ENCODE results near the gene ESPNL.
"Not testable (repeated sequence)": the region's sequence is repeated elsewhere in the genome, so short reads cannot be mapped to it uniquely, and the experiment has no call there.

ESPNL gene

GRCh38 chr2:238114331-238114841, 14.2 kb downstream of the ESPNL start:
- DNase-seq (ENCODE audit: low read depth in 2 of 3, low spot score in 2 of 3) = no peak

GRCh38 chr2:238114851-238115660, 14.9 kb downstream of the ESPNL start:
- no peak for DNase-seq (ENCODE audit: low read depth in 2 of 3, low spot score in 2 of 3)

- not testable (repeated sequence) for DNase-seq (ENCODE audit: low read depth in 2 of 3, low spot score in 2 of 3)
Measured at GRCh38 chr2:238115709-238116108, 15.6 kb downstream of the ESPNL start.

GRCh38 chr2:238116298-238117198, 16.4 kb downstream of the ESPNL start:
- no peak for DNase-seq (ENCODE audit: low read depth in 2 of 3, low spot score in 2 of 3)

- DNase-seq (ENCODE audit: low read depth in 2 of 3, low spot score in 2 of 3) = no peak
Measured at GRCh38 chr2:238117199-238118154, 17.3 kb downstream of the ESPNL start.

GRCh38 chr2:238119756-238120462, 19.8 kb downstream of the ESPNL start:
- no peak for DNase-seq (ENCODE audit: low read depth in 2 of 3, low spot score in 2 of 3)

- no peak for DNase-seq (ENCODE audit: low read depth in 2 of 3, low spot score in 2 of 3)
Measured at GRCh38 chr2:238120463-238121298, 20.5 kb downstream of the ESPNL start.

- no peak for DNase-seq (ENCODE audit: low read depth in 2 of 3, low spot score in 2 of 3)
Measured at GRCh38 chr2:238121511-238122286, 21.6 kb downstream of the ESPNL start.

GRCh38 chr2:238122287-238123217, 22.4 kb downstream of the ESPNL start:
- DNase-seq (ENCODE audit: low read depth in 2 of 3, low spot score in 2 of 3) = no peak

GRCh38 chr2:238123218-238123971, 23.3 kb downstream of the ESPNL start:
- DNase-seq (ENCODE audit: low read depth in 2 of 3, low spot score in 2 of 3) = no peak

GRCh38 chr2:238123991-238124470, 23.9 kb downstream of the ESPNL start:
- DNase-seq (ENCODE audit: low read depth in 2 of 3, low spot score in 2 of 3) = no peak

GRCh38 chr2:238124488-238125126, 24.5 kb downstream of the ESPNL start:
- DNase-seq (ENCODE audit: low read depth in 2 of 3, low spot score in 2 of 3) = no peak

- no peak for DNase-seq (ENCODE audit: low read depth in 2 of 3, low spot score in 2 of 3)
Measured at GRCh38 chr2:238125127-238125885, 25.2 kb downstream of the ESPNL start.

GRCh38 chr2:238126338-238126737, 26.2 kb downstream of the ESPNL start:
- DNase-seq (ENCODE audit: low read depth in 2 of 3, low spot score in 2 of 3) = no peak

GRCh38 chr2:238126775-238127164, 26.6 kb downstream of the ESPNL start:
- no peak for DNase-seq (ENCODE audit: low read depth in 2 of 3, low spot score in 2 of 3)

Measured in activated CD8-positive, alpha-beta memory T cell treated with anti-CD3 and anti-CD28 coated beads for 48 hours (primary cell).